ENCODE results near the gene PEDS1.
"Not testable (repeated sequence)": the region's sequence is repeated elsewhere in the genome, so short reads cannot be mapped to it uniquely, and the experiment has no call there.

PEDS1 gene

DNA sequence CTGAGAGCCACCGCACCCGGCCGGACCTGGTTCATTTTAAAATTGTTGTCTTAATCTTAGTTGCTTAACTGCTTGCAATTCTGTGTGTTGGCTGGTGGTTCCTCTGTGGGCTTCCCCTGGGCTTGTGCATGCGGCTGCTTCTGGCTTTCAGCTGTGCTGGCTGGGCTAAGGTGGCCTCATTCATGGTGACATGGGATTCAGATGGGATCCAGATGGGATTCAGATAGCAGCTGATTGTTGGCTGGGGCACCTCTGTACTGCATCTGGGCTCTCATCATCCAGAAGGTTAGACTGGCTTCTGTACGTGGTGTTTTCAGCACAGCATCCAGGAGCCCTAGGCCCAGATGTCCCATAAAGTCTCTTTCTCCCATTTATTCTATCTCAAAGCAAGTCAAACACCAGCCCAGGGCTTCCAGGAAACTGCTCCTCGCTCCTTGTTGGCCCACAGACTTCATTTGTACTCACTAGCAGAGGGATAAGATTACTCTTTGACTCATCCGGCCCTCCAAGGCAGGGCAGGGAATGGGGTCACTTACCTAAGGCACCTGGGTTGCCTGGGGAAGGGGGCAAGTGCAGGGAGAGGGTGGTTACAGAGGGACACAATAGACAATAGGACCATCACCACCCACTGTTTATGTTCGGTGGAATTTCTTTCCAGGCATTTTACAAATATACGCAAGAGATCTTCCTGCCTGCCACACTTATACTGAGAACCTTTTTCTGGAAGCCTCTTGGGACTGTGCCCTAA, 10.2 kb upstream of the PEDS1 start:
- DNase-seq (ENCODE audit: low read depth, low spot score): no peak

DNA sequence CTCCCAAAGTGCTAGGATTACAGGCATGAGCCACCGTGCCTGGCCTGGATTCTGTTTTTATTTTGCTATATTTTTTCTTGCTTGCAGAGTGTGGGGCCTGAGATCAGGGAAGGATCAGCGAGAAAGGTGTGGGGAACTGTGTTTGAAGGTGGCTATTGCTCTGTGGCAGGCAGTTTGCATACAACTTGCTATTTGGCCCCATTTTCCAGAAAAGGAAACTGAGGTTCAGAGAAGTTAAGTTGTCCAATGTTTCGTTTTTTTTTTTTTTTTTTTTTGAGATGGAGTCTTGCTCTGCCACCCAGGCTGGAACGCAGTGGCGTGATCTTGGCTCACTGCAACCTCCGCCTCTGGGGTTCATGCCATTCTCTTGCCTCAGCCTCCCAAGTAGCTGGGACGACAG, 8.0 kb upstream of the PEDS1 start:
- not testable (repeated sequence) for DNase-seq (ENCODE audit: low read depth, low spot score)

DNA sequence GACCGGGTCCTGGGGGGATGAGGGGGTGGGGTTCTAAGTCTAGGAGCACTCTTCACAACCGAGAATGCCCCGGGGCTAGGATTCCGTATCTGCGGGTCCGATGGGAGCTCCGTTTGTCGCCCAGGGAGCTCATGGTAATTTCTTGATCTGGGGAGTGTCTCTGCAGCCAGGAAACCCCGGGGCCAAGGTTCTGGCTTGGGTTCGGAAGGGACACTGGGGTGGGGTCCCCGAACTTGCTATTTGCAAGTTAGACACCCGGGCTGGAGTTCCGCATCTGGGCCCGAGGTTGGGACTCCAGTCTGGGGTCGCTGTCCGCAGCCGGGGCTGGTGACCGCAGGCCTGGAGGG, 397 bp downstream of the PEDS1 start:
- no peak for DNase-seq (ENCODE audit: low read depth, low spot score)

- no peak for DNase-seq (ENCODE audit: low read depth, low spot score)
Observed at GRCh38 chr20:50152394-50153152, 950 bp downstream of the PEDS1 start.

GRCh38 chr20:50151034-50151743, 2.3 kb downstream of the PEDS1 start:
- no peak for DNase-seq (ENCODE audit: low read depth, low spot score)

GRCh38 chr20:50149481-50150254, 3.9 kb downstream of the PEDS1 start:
- no peak for DNase-seq (ENCODE audit: low read depth, low spot score)

DNA sequence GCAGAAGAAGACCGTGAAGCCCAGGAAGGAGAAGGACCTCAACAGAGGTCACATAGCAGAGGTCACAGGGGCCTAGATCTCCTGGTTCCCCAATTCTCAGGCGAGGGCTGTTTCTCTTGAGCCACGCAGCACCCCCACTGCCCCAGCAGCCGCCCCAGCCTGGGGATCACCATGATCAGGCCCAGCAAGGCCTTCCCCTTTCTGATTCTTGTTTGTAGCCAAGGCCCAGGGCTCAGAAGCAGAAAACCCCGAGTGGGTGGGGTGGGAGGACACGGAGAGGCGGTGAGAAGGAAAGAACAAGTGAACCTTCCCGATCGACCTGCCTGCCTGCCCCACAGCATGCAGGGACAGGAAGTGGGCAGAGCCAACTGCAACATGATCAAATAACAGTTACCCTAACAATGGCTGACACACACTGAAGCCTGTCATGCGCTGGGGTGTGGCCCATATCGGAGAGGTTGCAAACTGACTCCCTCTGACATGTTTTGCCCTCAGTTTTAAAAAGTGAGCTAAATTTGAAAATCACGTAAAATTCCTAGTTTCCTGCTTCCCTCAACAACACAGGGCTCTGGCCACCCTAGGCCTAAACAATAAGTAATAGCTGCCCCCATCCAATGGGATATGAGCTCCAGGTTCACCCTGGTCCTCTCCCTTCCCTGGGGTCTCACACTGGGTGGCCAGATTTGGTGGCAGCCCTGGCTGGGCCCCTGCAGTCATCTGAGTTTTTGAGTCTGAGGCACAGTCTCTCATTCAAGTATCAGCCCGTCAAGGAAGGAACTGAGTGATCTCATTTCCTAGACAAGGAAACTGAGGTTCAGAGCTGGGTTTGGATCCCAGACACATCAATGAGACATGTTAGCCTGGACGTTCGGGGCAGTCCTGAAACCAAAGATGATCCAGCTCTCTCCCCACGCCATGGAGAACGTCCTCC, 6.5 kb downstream of the PEDS1 start:
- DNase-seq (ENCODE audit: low read depth, low spot score): peak; percentile 34

DNA sequence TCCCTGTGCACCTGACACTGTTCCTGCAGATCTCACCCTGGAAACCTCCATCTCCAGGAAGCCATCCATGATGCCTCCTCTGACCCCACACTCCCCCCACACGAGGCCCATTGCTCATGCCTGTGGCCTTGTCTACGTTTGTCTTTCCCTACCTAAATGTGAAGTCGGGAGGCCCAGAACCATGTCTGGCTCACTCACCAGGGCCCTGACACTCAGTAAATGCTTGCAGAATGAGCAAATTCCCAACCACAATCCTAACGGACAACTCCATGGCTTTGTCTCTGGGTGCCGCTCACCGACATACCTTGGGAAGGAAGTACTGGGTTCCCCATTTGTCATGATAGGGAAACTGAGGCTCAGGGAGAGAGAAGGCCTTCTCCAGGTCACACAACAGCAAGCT, 7.3 kb downstream of the PEDS1 start:
- DNase-seq (ENCODE audit: low read depth, low spot score): peak; percentile 39

- no peak for DNase-seq (ENCODE audit: low read depth, low spot score)
Observed at GRCh38 chr20:50145566-50145965, 8.0 kb downstream of the PEDS1 start.

GRCh38 chr20:50144362-50144761, 9.2 kb downstream of the PEDS1 start:
- peak; percentile 90 for DNase-seq (ENCODE audit: low read depth, low spot score)

- no peak for DNase-seq (ENCODE audit: low read depth, low spot score)
Observed at GRCh38 chr20:50142812-50143211, 10.7 kb downstream of the PEDS1 start.

DNA sequence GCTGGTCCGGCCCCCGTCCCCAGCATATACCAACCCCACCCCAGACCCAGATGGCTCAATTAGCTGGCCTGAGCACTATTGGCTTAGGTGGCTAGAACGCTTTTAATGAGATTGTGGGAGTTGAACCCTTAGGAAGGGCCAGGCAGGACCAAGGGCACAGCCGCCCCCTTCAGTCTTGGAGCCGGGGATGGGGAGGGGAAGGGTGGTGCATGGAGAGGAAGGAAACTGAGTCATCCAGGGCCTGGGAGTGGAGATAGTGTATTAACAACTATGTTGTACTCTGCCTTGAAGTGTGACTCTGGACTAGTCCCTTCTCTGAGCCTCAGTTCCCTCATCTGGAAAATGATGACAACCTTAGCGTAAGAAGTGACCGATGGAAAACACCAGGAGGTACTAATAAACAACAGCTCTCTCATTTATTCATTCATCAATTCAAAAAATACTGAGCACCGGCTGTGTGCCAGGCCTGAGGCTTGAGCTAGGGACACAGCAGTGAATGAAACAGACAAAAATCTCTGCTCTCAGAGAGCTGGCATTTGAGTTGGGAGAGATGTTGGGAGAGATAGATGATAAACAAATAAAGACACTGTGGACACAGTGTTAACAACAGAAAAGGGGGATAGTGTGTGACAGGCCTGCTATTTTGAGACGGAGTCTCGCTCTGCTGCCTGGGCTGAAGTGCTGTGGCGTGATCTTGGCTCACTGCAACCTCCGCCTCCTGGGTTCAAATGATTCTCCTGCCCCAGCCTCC, 11.5 kb downstream of the PEDS1 start:
- DNase-seq (ENCODE audit: low read depth, low spot score): no peak

DNA sequence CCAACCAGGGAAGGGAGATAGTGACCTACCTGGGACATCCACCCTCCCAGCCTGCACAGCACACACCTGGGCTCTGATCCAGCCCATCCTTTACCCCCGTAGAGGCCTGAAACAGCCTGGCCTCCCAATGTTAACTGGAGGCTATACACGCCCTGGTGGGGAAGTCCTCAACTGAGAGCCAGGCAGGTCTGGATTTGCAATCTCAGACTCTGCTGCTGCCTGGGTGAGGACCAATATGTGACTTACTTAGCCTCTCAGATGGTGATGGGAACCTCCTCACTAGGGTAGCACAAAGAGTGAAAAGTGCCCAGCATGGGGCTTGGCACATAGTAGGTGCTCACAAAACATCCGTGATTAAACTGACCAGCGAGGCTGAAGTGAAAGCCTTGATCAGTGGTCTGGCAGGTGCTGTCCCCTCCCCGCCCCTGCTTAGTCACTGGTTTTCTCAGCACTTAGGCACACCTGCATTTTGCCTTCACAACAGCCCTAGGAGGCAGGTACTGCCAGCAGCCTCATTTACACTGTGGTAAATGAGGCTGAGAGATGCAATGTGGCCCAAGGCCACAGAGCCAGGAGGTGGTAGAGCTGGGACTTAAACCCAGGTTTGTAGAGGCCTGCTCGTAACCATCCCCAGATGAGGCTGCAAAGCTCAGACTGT, 12.4 kb downstream of the PEDS1 start:
- no peak for DNase-seq (ENCODE audit: low read depth, low spot score)

DNA sequence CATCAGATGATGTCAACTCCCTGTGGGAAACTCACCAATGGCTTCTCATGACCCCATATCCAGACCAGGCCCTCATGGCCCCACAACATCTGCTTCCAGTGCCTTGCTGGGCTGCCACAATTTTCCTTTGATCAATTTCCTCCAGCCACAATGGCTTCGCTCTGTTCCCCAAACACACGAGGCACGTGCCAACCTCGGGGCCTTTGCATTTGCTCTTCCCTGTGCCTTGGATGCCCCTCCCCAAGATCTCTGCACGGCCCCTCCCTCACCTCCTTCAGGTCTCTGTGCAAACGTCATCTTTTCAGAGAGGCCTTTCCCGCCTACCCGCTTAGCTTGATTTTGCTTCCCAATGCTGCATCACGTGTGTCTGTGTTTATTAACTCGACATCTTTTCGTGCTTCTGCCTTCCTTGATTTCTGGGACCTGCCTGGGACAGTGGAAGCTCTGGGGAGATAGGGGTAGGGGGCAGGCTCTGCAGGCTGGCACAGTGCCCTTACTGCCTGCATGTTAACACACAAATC, 13.1 kb downstream of the PEDS1 start:
- DNase-seq (ENCODE audit: low read depth, low spot score): no peak

GRCh38 chr20:50138479-50139393, 14.8 kb downstream of the PEDS1 start:
- no peak for DNase-seq (ENCODE audit: low read depth, low spot score)

DNA sequence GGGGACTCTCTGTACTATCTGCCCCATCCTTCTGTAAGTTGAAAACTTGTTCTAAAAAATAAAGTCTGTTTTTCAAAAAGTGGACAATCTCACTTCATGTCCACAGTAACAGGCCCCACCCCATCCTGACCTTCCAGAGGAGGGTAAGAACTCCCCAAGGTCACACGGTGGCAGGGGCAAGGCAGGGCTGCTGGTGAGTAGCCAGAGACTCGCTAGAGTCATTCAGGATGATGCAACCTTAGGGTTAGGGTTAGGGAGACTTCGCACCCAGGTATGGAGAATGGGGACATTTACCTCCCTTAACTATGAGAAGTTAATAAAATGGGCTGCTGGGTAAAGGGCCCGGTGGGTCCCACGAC, 15.4 kb downstream of the PEDS1 start:
- DNase-seq (ENCODE audit: low read depth, low spot score): no peak

DNA sequence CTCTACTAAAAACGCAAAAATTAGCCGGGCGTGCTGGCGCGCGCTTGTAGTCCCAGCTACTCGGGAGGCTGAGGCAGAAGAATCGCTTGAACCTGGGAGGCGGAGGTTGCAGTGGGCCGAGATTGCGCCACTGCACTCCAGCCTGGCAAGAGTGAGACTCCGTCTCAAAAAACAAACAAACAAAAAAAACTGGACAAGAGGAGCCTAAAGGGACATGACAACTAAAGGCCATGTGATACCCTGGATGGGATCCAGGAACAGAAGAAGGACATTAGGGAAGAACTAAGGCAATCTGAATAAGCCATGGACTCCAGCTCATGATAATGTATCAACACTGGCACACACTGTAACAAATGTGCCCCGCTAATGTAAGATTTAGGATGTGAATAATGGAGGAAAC, 15.8 kb downstream of the PEDS1 start:
- DNase-seq (ENCODE audit: low read depth, low spot score): not testable (repeated sequence)
